SU-DHL-6 (cell line): ENCODE measurements around the gene PRDM16.

ENCODE experiments used
- H2AFZ ChIP-seq: fragments of 200-600 bp; sonication (generic); 2 replicates; pipeline ENCODE4 v1.6.1; 2014; ENCODE audit warnings: low read depth, mild to moderate bottlenecking, moderate library complexity, mixed read lengths, antibody characterized with exemption, low read length; ENCODE audit not compliant: severe bottlenecking
- H3F3A ChIP-seq: fragments of 200-600 bp; shearing (Covaris generic); 2 replicates; pipeline ENCODE4 v1.6.0; 2016; ENCODE audit warnings: antibody characterized with exemption, mild to moderate bottlenecking; ENCODE audit not compliant: insufficient read depth
- H3K27ac ChIP-seq: fragments of 200-600 bp; sonication (generic); 2 replicates; pipeline ENCODE4 v1.5.1; 2016; ENCODE audit warnings: low read depth, mild to moderate bottlenecking, low read length, moderate library complexity, mixed read lengths
- H3K27me3 ChIP-seq: fragments of 200-600 bp; sonication (generic), shearing (Covaris generic); 2 replicates; pipeline ENCODE4 v1.6.0; 2014; ENCODE audit warnings: mild to moderate bottlenecking, low read length
- H3K36me3 ChIP-seq: fragments of 200-600 bp; sonication (generic); 2 replicates; pipeline ENCODE4 v1.6.1; 2014; ENCODE audit warnings: mild to moderate bottlenecking, low read length, mixed read lengths
- H3K4me2 ChIP-seq: fragments of 300-600, 200-600 bp; shearing (Covaris generic), sonication (generic); 2 replicates; pipeline ENCODE4 v1.6.0; 2014; ENCODE audit warnings: low read length, low read depth, mild to moderate bottlenecking; ENCODE audit not compliant: poor library complexity, severe bottlenecking
- H3K4me3 ChIP-seq: fragments of 200-600 bp; sonication (generic); 2 replicates; pipeline ENCODE4 v1.5.1; 2014; ENCODE audit warnings: antibody characterized with exemption, low read length, mild to moderate bottlenecking, mixed read lengths; ENCODE audit not compliant: insufficient read depth, poor library complexity, severe bottlenecking
- H3K79me2 ChIP-seq: fragments of 200-600 bp; sonication (generic); 2 replicates; pipeline ENCODE4 v1.6.1; 2014; ENCODE audit warnings: mild to moderate bottlenecking, low read length, moderate library complexity; ENCODE audit not compliant: insufficient read depth
- H3K9ac ChIP-seq: fragments of 200-600 bp; sonication (generic); 2 replicates; pipeline ENCODE4 v1.7.0; 2014; ENCODE audit warnings: mild to moderate bottlenecking, low read length
- H3K9me2 ChIP-seq: fragments of 200-600 bp; sonication (generic); replicated peaks from 2 replicates; pipeline ENCODE4 v1.6.1; 2014; ENCODE audit warnings: low read length; ENCODE audit not compliant: insufficient read depth
- H3K9me3 ChIP-seq: fragments of 200-600 bp; sonication (generic); 2 replicates; pipeline ENCODE4 v1.6.1; 2014; ENCODE audit warnings: low read length, mixed read lengths; ENCODE audit not compliant: insufficient read depth
- H4K20me1 ChIP-seq: fragments of 200-600 bp; sonication (generic); 2 replicates; pipeline ENCODE4 v1.6.1; 2014; ENCODE audit warnings: low read depth, mild to moderate bottlenecking, antibody characterized with exemption, low read length, moderate library complexity, mixed read lengths
- EZH2phosphoT487 ChIP-seq: fragments of 200-600 bp; sonication (generic), shearing (Covaris generic); conservative IDR thresholded peaks from 2 replicates; pipeline ENCODE4 v1.6.1; 2018; ENCODE audit warnings: mild to moderate bottlenecking, antibody characterized with exemption, low read length, moderate library complexity, mixed read lengths
- TF ChIP-seq, protein P1 (sequence below): fragments of 200-600 bp; sonication (generic); IDR thresholded peaks from one replicate; pipeline ENCODE4 v1.5.1; 2017; ENCODE audit warnings: antibody characterized with exemption, mild to moderate bottlenecking, low read length, moderate library complexity; ENCODE audit not compliant: insufficient read depth, poor library complexity, severe bottlenecking

PRDM16 gene

GRCh38 chr1:3141836-3142235, 72.8 kb downstream of the PRDM16 start:
- no peaks in the 10 kb centered on the region for H3K9me3 ChIP-seq
- H4K20me1 ChIP-seq, result no peaks in the 10 kb centered on the region
- no peak overlapping the region for H3K4me2 ChIP-seq
- TF ChIP-seq, protein P1, sequence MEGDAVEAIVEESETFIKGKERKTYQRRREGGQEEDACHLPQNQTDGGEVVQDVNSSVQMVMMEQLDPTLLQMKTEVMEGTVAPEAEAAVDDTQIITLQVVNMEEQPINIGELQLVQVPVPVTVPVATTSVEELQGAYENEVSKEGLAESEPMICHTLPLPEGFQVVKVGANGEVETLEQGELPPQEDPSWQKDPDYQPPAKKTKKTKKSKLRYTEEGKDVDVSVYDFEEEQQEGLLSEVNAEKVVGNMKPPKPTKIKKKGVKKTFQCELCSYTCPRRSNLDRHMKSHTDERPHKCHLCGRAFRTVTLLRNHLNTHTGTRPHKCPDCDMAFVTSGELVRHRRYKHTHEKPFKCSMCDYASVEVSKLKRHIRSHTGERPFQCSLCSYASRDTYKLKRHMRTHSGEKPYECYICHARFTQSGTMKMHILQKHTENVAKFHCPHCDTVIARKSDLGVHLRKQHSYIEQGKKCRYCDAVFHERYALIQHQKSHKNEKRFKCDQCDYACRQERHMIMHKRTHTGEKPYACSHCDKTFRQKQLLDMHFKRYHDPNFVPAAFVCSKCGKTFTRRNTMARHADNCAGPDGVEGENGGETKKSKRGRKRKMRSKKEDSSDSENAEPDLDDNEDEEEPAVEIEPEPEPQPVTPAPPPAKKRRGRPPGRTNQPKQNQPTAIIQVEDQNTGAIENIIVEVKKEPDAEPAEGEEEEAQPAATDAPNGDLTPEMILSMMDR, result no peak
- TF ChIP-seq EZH2phosphoT487, result no peak
- no peaks in the 10 kb centered on the region for H3K79me2 ChIP-seq
- no peaks in the 10 kb centered on the region for H3K36me3 ChIP-seq
- no peak overlapping the region for H3K4me3 ChIP-seq
- no peaks in the 10 kb centered on the region for H3F3A ChIP-seq
- no peak overlapping the region for H3K27ac ChIP-seq
- H3K9ac ChIP-seq, result no peak overlapping the region
- H2AFZ ChIP-seq, result no peak overlapping the region
- no peaks in the 10 kb centered on the region for H3K27me3 ChIP-seq
- no peaks in the 10 kb centered on the region for H3K9me2 ChIP-seq

DNA sequence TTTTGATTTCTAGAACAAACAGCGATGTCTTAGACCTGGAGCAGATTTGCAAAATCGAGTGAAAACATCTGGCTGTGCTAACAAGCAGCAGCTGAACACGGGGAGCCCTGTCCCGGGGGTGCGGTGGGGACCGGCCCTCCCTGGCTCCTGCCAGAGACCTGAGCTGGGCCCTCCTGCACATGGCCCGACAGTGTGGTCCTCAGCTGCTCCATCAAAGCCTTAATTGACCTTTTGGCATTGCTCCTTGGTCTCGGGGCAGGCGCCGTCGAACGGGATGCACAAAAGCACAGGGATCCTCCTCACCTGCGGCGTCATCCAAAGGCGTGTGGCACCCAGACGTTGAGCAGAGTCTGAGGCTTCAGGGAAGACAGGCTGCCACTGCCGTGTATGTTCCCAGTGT, 73.2 kb downstream of the PRDM16 start:
- Histone ChIP-seq H2AFZ (no peak overlapping the region), H3K36me3 (no peaks in the 10 kb centered on the region), H3K4me2 (no peak overlapping the region), H3K9me2 (no peaks in the 10 kb centered on the region), H3K4me3 (no peak overlapping the region), H3K27ac (no peak overlapping the region), H3K9me3 (no peaks in the 10 kb centered on the region), H3K79me2 (no peaks in the 10 kb centered on the region), H4K20me1 (no peaks in the 10 kb centered on the region), H3K9ac (no peak overlapping the region), H3K27me3 (no peaks in the 10 kb centered on the region), H3F3A (no peaks in the 10 kb centered on the region)
- TF ChIP-seq EZH2phosphoT487, result no peak
- TF ChIP-seq, protein P1, result no peak

GRCh38 chr1:3142751-3143150, 73.7 kb downstream of the PRDM16 start:
- no peak overlapping the region for H3K4me2 ChIP-seq
- H3F3A ChIP-seq, result no peaks in the 10 kb centered on the region
- no peaks in the 10 kb centered on the region for H3K9me3 ChIP-seq
- H3K27me3 ChIP-seq, result no peaks in the 10 kb centered on the region
- no peaks in the 10 kb centered on the region for H3K9me2 ChIP-seq
- no peaks in the 10 kb centered on the region for H3K79me2 ChIP-seq
- TF ChIP-seq, protein P1, result no peak
- no peak for TF ChIP-seq EZH2phosphoT487
- H3K27ac ChIP-seq, result no peak overlapping the region
- no peak overlapping the region for H2AFZ ChIP-seq
- H4K20me1 ChIP-seq, result no peaks in the 10 kb centered on the region
- H3K36me3 ChIP-seq, result no peaks in the 10 kb centered on the region
- no peak overlapping the region for H3K4me3 ChIP-seq
- no peak overlapping the region for H3K9ac ChIP-seq
